ENCODE results near the gene QRFP. TPM values are rescaled to one million over a fixed set of nuclear protein-coding genes. Genes with fewer than 3 reads are reported as not detected.

QRFP gene
- total RNA-seq, 1 donor from 2014 or later, result not detected

GRCh38 chr9:130893341-130894101 is 3.1 kb downstream of the QRFP start:
- ATAC-seq, result peak; percentile 35
- DNase-seq (ENCODE audit: low spot score), result no peak

- ATAC-seq (no peak), DNase-seq (ENCODE audit: low spot score) (no peak)
Measured at GRCh38 chr9:130892477-130893304, 3.9 kb downstream of the QRFP start.

GRCh38 chr9:130891688-130892476 is 4.7 kb downstream of the QRFP start:
- ATAC-seq, result no peak
- DNase-seq (ENCODE audit: low spot score), result no peak

- DNase-seq (ENCODE audit: low spot score) (no peak), ATAC-seq (no peak)
Measured at GRCh38 chr9:130890870-130891687, 5.5 kb downstream of the QRFP start.

- no peak for DNase-seq (ENCODE audit: low spot score)
Measured at GRCh38 chr9:130890124-130890523, 6.5 kb downstream of the QRFP start.

GRCh38 chr9:130888146-130888885 is 8.3 kb downstream of the QRFP start:
- no peak for ATAC-seq
- DNase-seq (ENCODE audit: low spot score), result no peak

More at GRCh38 chr9:130890124-130890523, 6.5 kb downstream of the QRFP start:
- ATAC-seq, result no peak

- no peak for DNase-seq (ENCODE audit: low spot score)
Measured at GRCh38 chr9:130887494-130888144, 9.0 kb downstream of the QRFP start.

GRCh38 chr9:130886981-130887380 is 9.6 kb downstream of the QRFP start:
- no peak for ATAC-seq
- DNase-seq (ENCODE audit: low spot score), result no peak

More at GRCh38 chr9:130887494-130888144, 9.0 kb downstream of the QRFP start:
- ATAC-seq, result no peak

GRCh38 chr9:130885484-130886375 is 10.9 kb downstream of the QRFP start:
- no peak for DNase-seq (ENCODE audit: low spot score)
- ATAC-seq, result no peak

- DNase-seq (ENCODE audit: low spot score), result no peak
- peak; percentile 11 for ATAC-seq
Measured at GRCh38 chr9:130884542-130885483, 11.8 kb downstream of the QRFP start.

- no peak for ATAC-seq
- DNase-seq (ENCODE audit: low spot score), result no peak
Measured at GRCh38 chr9:130884111-130884531, 12.5 kb downstream of the QRFP start.

GRCh38 chr9:130883479-130883878 is 13.1 kb downstream of the QRFP start:
- ATAC-seq, result no peak
- DNase-seq (ENCODE audit: low spot score), result no peak

- no peak for DNase-seq (ENCODE audit: low spot score)
- no peak for ATAC-seq
Measured at GRCh38 chr9:130882696-130883225, 13.9 kb downstream of the QRFP start.

GRCh38 chr9:130881516-130881915 is 15.1 kb downstream of the QRFP start:
- DNase-seq (ENCODE audit: low spot score), result no peak
- no peak for ATAC-seq

GRCh38 chr9:130880599-130881220 is 15.9 kb downstream of the QRFP start:
- DNase-seq (ENCODE audit: low spot score) (no peak), ATAC-seq (no peak)

- no peak for DNase-seq (ENCODE audit: low spot score)
- ATAC-seq, result no peak
Measured at GRCh38 chr9:130879863-130880411, 16.7 kb downstream of the QRFP start.
